Parathyroid adenoma (tissue), 2 donors: ENCODE measurements around the gene CCDC185.

ENCODE experiments used
- H2AFZ ChIP-seq: fragments of 300-600 bp; sonication (generic); one replicate; pipeline ENCODE4 v1.7.0; 2017; ENCODE audit warnings: antibody characterized with exemption, mild to moderate bottlenecking
- H3K27ac ChIP-seq: fragments of 300-600 bp; sonication (generic); one replicate; pipeline ENCODE4 v1.7.0; 2017
- H3K27me3 ChIP-seq: fragments of 300-600 bp; sonication (generic); one replicate; pipeline ENCODE4 v1.7.0; 2017; ENCODE audit warnings: low read length; ENCODE audit not compliant: control insufficient read depth, insufficient read depth
- H3K36me3 ChIP-seq: fragments of 300-600 bp; sonication (generic); one replicate; pipeline ENCODE4 v1.7.0; 2017; ENCODE audit warnings: low read length; ENCODE audit not compliant: control insufficient read depth, insufficient read depth
- H3K4me1 ChIP-seq: fragments of 300-600 bp; sonication (generic); one replicate; pipeline ENCODE4 v1.7.0; 2017; ENCODE audit warnings: control low read depth
- H3K4me2 ChIP-seq: fragments of 300-600 bp; sonication (generic); one replicate; pipeline ENCODE4 v1.7.0; 2017; ENCODE audit warnings: low read length
- H3K4me3 ChIP-seq: fragments of 300-600 bp; sonication (generic); one replicate; pipeline ENCODE4 v1.7.0; 2017; ENCODE audit warnings: low read depth, low read length
- H3K79me2 ChIP-seq: fragments of 300-600 bp; sonication (generic); one replicate; pipeline ENCODE4 v1.7.0; 2017; ENCODE audit warnings: control low read depth
- H3K9ac ChIP-seq: fragments of 300-600 bp; sonication (generic); one replicate; pipeline ENCODE4 v1.7.0; 2017; ENCODE audit warnings: mild to moderate bottlenecking
- H3K9me3 ChIP-seq: fragments of 300-600 bp; sonication (generic); one replicate; pipeline ENCODE4 v1.7.0; 2017; ENCODE audit warnings: low read length; ENCODE audit not compliant: control insufficient read depth
- CTCF ChIP-seq: fragments of 300-600 bp; sonication (generic); IDR thresholded peaks from one replicate; pipeline ENCODE4 v1.7.0; 2017; ENCODE audit warnings: antibody characterized with exemption, mild to moderate bottlenecking
- donor health status: primary hyperparathyroidism.

Gene CCDC185

GRCh38 chr1:223346311-223346710, 46.9 kb upstream of the CCDC185 start:
- peaks cover 2% of the 10 kb centered on the region for H3K4me1 ChIP-seq
- H3K9ac ChIP-seq, result no peak overlapping the region
- H3K9me3 ChIP-seq, result no peaks in the 10 kb centered on the region
- H3K4me2 ChIP-seq, result no peak overlapping the region
- no peak for TF ChIP-seq CTCF
- no peak overlapping the region for H3K27ac ChIP-seq
- H3K36me3 ChIP-seq, result no peaks in the 10 kb centered on the region
- H3K4me3 ChIP-seq, result no peak overlapping the region
- no peaks in the 10 kb centered on the region for H3K79me2 ChIP-seq
- no peaks in the 10 kb centered on the region for H3K27me3 ChIP-seq
- H2AFZ ChIP-seq, result no peak overlapping the region

- peaks cover 2% of the 10 kb centered on the region for H3K4me1 ChIP-seq
- H3K27ac ChIP-seq, result no peak overlapping the region
- H3K4me3 ChIP-seq, result no peak overlapping the region
- TF ChIP-seq CTCF, result no peak
- no peaks in the 10 kb centered on the region for H3K79me2 ChIP-seq
- H2AFZ ChIP-seq, result no peak overlapping the region
- H3K9ac ChIP-seq, result no peak overlapping the region
- H3K27me3 ChIP-seq, result no peaks in the 10 kb centered on the region
- H3K9me3 ChIP-seq, result no peaks in the 10 kb centered on the region
- H3K4me2 ChIP-seq, result no peak overlapping the region
- H3K36me3 ChIP-seq, result no peaks in the 10 kb centered on the region
These were observed 45.6 kb upstream of the CCDC185 start for GRCh38 chr1:223347583-223347982.

- H3K9me3 ChIP-seq, result no peaks in the 10 kb centered on the region
- H2AFZ ChIP-seq, result no peak overlapping the region
- peaks cover 2% of the 10 kb centered on the region for H3K4me1 ChIP-seq
- TF ChIP-seq CTCF, result no peak
- H3K4me2 ChIP-seq, result no peak overlapping the region
- H3K36me3 ChIP-seq, result no peaks in the 10 kb centered on the region
- no peak overlapping the region for H3K4me3 ChIP-seq
- no peaks in the 10 kb centered on the region for H3K79me2 ChIP-seq
- H3K27ac ChIP-seq, result no peak overlapping the region
- H3K27me3 ChIP-seq, result no peaks in the 10 kb centered on the region
- H3K9ac ChIP-seq, result no peak overlapping the region
These were observed 44.8 kb upstream of the CCDC185 start for GRCh38 chr1:223348439-223348838.

GRCh38 chr1:223349241-223349640, 44.0 kb upstream of the CCDC185 start:
- TF ChIP-seq CTCF, result no peak
- Histone ChIP-seq H3K79me2 (no peaks in the 10 kb centered on the region), H3K36me3 (no peaks in the 10 kb centered on the region), H3K4me1 (no peaks in the 10 kb centered on the region), H3K27me3 (no peaks in the 10 kb centered on the region), H3K9me3 (no peaks in the 10 kb centered on the region), H3K9ac (no peak overlapping the region), H2AFZ (no peak overlapping the region), H3K4me2 (no peak overlapping the region), H3K27ac (no peak overlapping the region), H3K4me3 (no peak overlapping the region)

GRCh38 chr1:223350361-223350908, 42.8 kb upstream of the CCDC185 start:
- H3K79me2 ChIP-seq, result no peaks in the 10 kb centered on the region
- H2AFZ ChIP-seq, result no peak overlapping the region
- no peaks in the 10 kb centered on the region for H3K9me3 ChIP-seq
- no peak for TF ChIP-seq CTCF
- no peak overlapping the region for H3K4me2 ChIP-seq
- H3K9ac ChIP-seq, result no peak overlapping the region
- no peaks in the 10 kb centered on the region for H3K27me3 ChIP-seq
- H3K36me3 ChIP-seq, result no peaks in the 10 kb centered on the region
- H3K27ac ChIP-seq, result no peak overlapping the region
- no peaks in the 10 kb centered on the region for H3K4me1 ChIP-seq
- H3K4me3 ChIP-seq, result no peak overlapping the region
